NOMO-1 treated with dmso at 0.1 percent for 144 hours (cell line): ENCODE results near the gene GSS.
"Not testable (repeated sequence)": the region's sequence is repeated elsewhere in the genome, so short reads cannot be mapped to it uniquely, and the experiment has no call there.

Experiments
- DNase-seq: peaks from one replicate; lab custom pipeline; 2025; ENCODE audit not compliant: unreplicated experiment; lab: John Stamatoyannopoulos, UW

Gene GSS

DNA sequence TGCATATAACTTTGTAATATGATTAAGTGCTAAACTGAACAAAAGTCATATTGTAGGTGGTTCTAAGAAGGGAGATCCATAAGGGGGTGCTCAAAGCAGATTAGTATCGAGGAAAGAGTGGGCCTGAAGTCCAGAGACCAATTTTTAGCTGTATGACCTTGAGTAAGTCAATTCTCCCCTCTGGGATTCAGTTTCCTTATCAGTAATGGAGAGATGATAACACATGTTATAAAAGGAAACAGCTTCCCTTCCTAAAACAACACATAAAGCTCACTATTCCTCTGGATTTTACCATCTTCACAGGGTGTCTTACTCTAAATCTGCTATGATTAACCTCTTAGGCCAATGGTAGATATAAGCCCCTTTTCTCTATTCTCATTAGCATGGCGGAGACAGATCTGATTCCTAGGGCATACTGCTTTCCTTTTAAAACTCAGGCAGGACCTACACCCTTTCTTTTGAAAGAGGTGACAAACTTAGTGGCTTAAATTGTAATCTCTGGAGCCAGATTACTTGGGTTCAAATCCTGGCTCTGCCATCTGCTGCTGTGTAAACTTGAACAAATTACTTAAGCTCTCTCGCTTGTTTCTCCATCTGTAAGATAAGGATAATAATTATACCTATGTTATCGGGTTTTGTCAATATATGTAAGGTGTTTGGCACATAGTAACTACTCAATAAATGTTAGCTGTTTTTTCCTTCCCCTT lies 39.7 kb downstream of the GSS start:
- no peak for DNase-seq

DNA sequence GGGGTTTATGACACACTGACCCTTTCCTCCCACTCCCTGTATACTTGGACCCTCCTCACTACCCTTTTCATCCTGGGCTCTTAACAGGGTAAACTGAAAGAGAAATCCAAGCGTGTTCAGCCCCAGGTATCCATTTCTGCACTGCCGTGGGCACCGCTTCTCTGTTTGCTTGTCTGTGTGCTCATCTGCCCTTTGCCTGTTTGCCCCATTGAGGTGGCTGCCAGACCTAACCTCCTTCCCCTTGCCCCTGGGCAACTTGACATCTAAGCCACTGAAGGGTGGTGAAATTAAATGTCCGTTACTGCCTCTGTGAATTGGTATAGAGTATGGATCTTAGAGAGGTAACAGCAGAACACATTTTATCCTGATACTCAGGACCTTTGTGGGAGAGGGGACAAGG lies 40.5 kb downstream of the GSS start:
- no peak for DNase-seq

DNA sequence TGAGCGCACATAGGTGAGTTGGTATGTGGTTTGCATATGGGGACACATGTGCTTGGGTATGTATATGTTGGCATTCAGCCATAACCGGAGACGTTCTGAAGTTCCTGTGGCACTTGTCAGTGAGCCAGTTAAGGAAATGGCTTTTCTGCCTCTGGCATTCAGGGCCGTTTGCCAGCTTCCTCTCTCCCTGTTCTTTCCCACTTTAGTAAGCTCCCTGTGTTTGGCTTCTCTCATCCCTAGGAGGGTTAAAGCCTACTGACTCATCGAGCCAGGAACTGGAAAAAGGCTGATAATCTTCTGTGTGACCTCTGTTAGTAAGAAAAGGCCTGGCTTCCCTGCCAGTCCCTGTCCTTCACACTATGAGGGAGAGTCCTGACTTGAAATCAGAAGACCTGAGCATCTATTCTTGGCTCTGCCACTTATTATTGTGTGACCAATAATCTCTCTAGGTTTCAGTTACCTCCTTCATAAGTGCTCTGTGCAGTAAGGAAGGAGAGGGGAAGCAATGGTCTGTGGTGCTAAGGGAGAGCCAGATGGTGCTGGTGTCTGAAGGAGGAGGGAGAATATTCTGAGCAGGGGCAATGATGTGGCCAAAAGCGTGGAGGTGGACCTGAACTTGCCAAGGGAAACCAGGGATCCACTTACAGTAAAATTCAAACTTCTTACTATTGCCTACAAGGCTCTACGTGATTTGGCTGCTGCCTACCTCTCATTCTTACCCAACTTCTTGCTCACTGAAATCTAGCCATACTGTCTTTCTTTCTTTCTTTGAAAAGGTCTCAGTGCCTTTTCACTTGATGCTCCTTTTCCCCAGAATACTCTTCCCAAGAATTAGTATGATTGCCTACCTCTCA lies 47.8 kb downstream of the GSS start:
- DNase-seq, result no peak

DNA sequence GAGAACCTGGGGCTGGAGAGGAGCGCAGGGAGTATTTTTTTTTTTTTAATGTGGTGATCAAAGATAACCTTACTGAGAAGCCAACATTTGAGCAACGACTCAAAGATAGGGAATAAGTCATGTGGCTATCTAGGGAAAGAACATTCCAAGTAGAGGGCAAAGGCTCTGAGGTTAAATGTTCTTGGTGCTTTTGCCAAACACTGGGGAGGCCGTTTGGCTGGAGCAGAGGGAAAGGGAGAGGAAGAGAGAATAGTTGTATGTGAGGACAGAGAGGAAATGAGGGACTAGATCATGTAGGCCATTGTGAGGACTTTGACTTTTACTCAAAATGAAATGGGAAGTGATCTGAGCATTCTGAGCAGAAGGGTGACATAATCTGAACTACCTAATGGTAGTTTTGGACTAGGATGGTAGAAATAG lies 51.4 kb downstream of the GSS start:
- DNase-seq, result no peak

DNA sequence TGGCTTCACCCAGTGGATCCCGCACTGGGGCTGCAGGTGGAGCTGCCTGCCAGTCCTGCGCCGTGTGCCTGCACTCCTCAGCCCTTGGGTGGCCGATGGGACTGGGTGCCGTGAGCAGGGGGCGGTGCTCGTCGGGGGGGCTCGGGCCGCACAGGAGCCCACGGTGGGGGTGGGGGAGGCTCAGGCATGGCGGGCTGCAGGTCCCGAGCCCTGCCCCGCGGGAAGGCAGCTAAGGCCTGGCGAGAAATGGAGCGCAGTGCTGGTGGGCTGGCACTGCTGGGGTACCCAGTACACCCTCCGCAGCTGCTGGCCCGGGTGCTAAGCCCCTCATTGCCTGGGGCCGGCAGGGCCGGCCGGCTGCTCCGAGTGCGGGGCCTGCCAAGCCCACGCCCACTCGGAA lies 56.9 kb downstream of the GSS start:
- DNase-seq, result not testable (repeated sequence)

DNA sequence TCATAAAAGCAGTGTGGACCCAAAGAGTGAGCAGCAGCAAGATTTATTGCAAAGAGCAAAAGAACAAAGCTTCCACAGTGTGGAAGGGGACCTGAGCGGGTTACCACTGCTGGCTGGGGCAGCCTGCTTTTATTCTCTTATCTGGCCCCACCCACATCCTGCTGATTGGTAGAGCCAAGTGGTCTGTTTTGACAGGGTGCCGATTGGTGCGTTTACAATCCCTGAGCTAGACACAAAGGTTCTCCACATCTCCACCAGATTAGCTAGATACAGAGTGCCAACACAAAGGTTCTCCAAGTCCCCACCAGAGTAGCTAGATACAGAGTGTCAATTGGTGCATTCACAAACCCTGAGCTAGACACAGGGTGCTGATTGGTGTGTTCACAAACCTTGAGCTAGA lies 57.5 kb downstream of the GSS start:
- not testable (repeated sequence) for DNase-seq

DNA sequence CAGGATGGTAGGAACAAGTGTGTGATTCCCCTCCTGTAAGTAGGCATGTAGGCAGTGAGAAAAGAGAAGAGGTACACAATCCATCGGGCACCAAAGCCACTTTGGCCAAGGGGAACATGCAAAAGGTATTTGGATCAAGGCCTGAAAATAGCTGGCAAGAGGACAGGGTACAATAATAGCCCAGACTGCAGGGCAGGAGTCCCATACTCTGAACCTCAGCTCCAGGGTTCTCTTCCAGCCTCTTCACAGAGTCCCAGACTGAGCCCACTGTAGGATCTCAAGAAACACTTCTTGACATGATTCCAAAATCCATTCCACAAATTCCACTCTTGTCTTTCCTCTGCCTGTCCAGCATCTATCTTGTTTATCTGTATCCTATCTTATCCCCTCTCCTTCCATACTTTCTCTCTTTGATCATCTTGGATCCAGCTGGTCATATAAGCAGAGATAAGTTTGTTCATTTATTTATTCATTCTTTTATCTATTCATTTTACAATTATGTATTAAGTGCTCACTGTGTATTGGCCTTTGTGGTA lies 59.5 kb downstream of the GSS start:
- DNase-seq, result no peak

DNA sequence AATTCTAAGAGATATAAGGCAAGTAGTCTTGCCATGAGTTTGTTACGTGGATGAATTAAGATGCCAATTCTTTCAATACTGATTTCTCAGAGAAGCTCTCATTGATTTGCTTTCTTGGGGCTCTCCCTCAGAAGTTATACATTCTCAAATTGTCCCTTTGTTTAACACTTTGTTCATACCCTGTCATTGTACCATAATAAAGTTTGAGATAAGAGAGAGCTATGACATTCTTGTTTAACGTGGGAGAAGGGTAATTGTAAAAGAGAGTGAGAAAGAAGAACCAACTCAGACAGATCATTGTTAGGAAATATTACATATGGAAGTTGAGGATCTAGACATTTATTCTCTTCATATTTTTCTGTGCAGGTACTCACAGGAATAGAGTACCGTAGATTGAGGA lies 60.1 kb downstream of the GSS start:
- DNase-seq, result no peak

DNA sequence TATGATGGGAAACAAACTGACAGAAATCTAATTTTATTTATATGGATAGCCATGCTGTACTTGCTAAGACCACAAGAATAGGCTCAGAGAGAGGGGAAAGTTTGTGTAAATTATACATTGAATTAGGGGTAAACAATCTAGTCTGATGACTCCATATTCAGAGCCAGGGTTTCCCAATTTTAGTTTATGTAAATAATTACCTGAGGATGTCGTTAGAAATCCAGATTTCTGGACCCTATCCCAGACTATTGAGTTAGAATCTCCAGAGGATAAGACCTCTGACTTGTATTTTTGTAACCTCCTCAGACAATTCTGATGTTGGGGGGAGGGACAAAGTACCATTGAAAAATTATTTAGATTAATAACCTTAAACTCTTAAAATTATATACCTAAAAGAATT lies 60.9 kb downstream of the GSS start:
- DNase-seq, result no peak

DNA sequence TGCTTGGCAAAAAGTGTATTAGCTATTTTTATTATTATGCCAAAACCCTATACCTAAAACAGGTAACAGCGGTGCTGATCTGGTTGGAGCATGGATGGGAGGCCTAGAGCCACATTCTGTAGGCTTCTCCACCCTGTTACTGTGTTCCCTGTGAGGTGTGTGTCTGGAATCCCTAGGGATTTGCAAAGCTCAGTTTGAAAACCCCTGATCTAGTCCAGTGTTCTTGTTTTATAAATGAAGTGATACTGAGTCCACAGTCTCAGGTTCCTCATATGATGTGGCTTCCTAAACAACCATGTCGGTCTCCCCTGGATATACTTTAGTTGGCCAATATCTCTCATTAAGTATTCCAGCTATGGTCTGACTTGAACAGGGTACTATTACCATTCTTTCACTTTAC lies 62.9 kb downstream of the GSS start:
- no peak for DNase-seq

DNA sequence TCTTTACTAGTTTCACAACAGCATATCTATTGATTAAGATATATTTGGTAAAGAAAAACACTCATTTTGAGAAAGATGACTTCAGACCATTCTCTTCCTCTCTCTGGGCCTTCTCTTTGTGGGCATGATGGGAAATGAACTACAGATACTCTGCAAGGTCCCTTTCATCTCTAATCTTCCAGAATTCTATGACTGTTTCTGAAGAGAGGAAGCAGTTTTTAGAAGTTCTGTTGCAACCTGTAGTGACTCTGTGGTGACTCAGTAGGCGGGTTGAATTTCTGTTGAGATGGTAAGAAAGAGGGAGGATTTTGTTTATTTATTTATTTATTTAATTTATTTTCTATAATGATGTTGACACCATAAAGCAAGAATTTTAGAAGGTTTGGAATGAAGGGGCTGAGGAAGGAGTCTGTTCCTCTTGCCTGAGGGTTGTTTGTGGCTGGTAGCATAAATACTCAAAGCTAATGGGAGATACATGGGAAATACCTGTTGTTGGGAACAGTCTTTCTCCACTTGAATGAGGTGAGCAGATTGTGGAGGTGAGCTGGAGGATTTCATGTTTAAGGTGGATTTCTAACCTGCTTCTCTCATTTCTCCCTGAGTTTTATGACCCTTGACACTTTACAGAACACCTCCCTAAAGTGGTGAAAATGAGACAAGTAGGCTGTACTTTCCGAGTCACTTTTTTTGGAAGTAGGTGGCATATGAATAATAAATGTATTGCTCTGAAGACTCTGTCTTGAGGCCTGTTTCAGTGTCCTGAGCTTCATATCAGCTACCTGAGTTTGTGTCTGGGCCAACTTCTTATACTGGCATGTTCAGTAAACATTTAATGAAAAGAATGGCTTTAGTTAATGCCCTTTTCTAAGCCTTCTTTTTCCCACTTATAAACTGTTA lies 64.2 kb downstream of the GSS start:
- DNase-seq, result peak; percentile 80

DNA sequence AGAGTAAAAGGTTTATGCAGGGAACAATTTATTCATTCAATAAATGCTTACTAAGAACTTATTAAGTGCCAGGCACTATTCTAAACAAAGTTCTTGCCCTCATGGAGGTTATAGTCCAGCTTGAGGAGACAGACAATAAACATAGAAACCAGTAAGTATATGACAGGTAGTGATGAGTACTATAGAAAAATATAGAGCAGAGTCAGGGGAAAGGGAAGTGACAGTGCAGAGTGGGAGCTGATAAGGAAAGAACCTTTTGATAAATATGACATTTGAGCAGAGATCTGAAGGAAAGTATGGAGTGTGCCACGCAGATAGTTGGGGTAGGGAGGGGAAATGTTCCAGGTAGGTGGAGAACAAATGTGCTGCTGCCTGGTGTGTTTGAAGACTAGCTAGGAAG lies 67.1 kb downstream of the GSS start:
- DNase-seq, result no peak

DNA sequence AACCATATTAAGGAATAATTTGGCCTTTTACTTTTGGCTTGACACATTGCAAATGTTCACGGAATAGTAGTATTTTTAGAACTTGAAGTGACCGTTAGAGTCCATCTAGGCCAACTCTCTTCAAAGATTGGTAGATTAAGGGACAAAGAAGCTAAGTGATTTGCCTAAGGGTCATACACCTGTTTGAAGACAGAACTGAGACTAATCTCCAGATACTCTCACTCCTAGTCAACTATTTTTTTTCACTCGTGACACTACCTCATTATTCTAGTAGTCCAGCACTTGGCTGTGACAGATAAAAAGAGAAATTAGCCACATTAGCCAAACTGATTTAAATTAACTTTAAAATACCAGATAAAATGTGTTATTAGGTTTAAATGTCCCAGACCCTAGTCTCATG lies 68.6 kb downstream of the GSS start:
- no peak for DNase-seq

DNA sequence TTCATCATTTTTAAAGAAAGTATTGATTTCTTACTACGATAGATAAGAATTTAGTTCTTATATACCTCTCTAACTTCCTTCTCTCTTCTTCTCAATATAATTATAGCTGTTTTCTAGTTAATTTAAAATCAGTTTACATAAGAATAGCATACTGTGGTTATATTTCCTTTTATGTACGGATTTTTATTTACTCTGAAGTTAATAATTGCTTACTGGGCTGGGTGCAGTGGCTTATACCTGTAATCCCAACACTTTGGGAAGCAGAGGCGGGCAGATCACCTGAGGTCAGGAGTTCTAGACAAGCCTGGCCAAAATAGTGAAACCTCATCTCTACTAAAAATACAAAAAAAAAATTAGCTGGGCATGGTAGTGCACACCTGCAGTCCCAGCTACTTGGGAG lies 69.5 kb downstream of the GSS start:
- DNase-seq, result no peak

DNA sequence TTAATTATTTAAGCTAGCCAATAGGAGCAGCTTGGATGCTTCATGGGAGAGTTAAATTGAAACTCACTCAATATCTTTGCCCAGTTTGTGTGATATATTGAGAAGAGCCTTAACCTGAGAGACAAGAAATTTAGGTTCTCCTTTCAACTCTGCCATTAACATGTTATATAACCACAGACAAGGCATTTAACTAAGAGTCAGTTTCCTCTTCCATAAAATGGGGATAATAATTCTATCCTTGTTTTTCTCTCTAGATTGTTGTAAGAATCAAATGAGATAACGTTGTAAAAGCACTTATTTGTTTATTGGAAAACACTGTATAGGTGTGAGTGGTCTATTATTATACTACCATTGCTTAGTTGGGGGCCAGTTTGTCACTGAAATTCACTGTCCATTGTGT lies 71.3 kb downstream of the GSS start:
- DNase-seq, result no peak

DNA sequence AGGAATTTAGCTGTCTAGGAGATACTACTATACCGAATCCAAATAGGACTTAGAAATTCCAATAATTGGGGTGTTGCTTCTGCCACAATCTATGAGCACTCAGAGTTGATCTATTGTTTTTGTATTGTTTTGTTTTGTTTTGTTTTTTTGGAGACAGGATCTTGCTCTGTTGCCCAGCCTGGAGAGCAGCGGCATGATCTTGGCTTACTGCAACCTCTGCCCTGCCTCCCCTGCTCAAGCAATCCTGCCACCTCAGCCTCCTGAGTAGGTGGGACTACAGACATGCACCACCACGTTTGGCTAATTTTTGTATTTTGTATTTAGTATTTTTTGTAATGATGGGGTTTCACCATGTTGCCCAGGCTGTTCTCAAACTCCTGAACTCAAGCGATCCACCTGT lies 71.8 kb downstream of the GSS start:
- DNase-seq, result no peak

DNA sequence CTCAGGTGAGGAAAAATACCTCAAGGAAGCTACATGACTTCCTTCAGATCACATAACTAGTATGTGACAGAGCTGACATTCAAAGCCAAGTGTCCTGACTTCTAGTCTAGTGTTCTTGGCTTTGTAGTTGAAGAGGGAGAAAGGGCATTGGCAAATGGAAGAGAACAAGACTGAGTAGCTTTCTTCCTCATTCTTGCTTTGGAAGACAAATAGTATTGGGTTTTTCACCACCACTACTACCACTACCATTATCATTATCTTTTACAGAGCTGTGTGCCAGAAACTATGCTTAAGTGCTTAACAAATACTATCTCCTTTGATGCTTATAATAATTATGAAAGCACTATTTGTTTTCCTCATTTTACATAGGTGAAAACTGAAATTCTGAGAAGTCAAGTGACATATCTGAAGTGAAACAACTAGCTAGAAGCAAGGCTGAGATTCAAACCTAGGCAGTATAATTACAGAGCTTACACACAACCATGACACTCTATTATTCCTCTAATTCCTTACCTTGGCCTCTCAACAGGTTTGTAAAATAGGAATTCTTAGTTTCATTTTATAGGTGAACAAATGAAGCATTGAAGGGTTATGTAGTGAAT lies 72.4 kb downstream of the GSS start:
- no peak for DNase-seq

DNA sequence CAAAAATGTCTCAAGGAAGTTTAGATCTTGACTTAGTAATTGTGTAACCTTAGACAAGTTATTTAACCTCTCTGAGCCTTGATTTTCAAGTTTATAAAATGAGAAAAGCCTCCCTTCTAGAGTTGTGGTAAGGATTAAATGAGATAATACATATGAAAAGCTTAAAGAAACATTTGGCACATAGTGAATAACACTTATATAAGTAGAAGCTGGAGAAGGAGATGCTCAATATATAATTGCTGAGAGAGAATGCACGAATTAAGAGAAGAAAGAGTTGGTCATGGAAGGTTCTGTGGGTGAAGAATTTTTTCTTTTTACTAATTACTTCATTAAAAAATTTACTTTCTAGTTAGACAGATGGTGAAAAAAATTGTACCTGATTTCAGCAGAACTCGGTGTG lies 73.9 kb downstream of the GSS start:
- DNase-seq, result no peak

DNA sequence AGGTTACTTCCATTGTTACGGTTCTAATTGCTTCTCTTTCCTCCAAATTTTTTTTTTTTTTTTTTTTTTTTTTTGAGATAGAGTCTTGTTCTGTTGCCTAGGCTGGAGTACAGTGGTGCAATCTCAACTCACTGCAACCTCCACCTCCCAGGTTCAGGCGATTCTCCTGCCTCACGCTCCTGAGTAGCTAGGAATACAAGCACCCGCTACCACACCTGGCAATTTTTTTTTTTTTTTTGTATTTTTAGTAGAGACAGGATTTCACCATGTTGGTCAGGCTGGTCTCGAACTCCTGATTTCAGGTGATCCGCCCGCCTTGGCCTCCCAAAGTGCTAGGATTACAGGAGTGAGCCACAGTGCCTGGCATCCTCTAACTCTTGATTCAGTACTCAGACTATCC lies 74.6 kb downstream of the GSS start:
- DNase-seq, result not testable (repeated sequence)

DNA sequence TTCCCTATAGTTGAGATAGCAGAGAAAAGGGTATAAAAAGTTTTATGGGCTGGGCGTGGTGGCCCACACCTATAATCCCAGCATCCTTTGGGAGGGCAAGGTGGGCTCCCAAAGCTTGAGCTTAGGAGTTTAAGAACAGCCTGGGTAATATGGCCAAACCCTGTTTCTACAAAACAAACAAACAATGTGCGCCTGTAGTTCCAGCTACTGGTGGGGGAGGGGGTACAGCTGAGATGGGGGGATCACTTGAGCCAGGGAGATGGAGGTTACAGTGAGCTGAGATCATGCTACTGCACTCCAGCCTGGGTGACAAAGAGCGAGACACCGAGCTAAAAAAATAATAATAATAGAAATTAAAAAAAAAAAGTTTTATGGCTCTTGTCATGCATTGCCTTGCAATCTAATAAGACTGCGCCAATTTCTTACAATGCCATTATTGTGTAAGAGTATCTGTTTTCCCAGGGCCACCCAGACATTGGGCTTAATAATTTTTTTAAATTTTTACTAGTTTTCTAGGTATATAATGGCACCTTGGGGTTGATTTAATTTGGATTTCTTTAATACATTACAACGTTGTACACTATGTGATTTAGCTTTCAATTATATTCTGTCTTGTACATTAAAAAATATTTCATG lies 75.3 kb downstream of the GSS start:
- no peak for DNase-seq
